ENCODE measurements around the gene UQCRQ.
A peak's percentile ranks its signal among the peaks of the same experiment; 100 is the strongest.

The UQCRQ gene

DNA sequence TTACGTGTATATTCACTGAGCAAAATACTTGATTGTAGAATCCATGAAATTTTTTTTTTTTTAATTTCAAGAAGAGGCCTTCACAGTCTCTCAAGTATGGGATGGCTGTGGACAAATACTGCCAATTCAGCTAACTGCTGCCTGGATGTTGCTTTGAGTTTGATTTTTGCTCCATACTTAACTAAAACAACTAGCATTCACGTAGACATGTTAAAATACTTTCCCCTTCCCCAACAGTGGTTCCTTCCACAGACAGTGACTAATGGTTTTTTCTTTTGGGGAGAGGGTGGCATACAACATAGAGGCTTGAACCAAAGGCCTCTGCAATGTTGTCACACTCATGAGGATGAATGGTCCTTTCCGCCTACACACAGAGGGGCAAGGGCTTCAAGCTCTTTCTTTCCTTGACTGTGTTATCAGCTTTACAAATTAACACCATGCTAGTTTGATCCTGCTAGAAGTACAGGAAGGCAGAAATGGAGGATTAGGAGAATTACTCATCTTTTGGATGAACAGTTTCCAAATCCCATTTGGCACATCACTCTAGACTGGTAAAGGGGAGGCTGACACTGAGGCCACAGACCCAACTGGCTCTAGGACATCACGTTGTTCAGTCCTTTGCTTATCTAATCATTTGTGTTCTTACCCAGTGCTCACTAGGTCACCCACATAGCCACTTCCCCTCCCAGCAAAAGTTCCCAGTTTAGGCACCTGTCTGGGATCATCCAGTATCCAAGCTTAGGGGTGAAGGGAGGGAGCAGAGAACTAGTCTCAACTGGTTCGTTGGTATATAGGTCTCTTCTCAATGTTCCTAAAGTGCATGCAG is 5.2 kb downstream of the UQCRQ start:
- FAIRE-seq: no peak

DNA sequence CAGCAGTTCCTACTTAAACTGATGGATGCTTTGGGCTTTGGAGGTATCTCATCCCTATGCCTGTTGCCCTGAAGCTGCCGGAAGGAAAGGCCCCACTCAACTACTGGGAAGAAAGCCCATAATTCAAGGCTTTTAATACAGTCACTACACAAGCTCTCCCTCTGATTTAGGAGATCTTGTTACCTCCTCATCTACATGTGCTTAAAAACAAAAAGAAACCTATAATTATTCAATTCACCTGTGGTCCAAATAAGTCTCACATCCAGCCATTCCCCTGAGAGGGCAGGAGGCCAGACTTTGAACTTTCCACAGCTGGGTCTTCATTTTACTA is 6.3 kb downstream of the UQCRQ start:
- FAIRE-seq: no peak

DNA sequence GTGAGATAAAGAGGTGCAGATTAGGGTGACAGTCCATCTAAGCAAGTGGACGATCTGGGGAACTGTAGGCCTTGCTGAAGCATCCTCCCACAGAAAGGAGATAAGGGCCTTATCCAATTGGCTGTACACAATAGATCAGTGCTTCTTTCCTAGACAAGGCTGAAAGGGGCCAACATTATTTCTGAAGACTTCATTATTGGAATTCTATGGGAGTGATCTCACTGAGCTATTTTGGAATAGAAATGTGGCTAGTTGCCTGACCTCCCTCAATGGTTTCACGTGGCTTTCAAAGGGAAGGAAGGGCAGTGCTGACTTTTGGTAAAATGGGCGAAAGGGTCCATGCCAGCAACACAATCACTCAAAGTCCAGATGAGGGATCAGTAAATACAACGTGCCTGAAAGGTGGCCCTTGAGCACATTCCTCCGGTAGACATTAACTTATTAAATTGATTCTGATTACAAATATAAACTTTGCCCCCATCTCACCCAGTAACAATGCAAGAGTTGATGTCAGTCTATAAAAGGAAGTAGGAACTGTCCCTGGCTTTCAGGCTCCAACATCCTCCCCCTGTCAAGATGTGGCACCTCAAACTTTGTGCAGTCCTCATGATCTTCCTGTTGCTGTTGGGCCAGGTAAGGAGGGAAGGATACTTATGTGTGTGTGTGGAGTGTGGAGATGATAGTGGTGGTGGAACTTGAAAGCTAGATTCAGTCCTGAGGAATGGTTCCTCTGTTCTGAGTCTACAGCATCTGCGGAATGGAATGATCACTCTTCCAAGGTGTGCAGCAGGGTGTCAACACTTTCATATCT is 6.9 kb downstream of the UQCRQ start, which contains the start of gene LEAP2:
Gene LEAP2 (plus strand): TSS at position 550 of the 811 bp plus-strand sequence. CDS start 27 bp downstream, at position 577.
- FAIRE-seq: no peak

DNA sequence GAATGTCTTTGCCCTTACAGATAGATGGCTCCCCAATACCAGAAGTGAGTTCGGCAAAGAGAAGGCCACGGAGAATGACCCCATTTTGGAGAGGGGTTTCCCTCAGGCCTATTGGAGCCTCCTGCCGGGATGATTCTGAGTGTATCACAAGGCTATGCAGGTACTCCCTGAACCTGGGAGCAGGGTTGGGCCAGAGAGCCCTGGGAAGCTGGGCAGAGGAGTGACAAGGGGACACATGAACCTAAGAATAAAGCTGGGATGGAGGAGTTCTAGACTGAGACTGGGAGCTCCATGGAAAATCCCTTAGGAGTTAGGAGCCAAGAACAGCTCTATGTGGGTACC is 7.5 kb downstream of the UQCRQ start:
- no peak for FAIRE-seq

DNA sequence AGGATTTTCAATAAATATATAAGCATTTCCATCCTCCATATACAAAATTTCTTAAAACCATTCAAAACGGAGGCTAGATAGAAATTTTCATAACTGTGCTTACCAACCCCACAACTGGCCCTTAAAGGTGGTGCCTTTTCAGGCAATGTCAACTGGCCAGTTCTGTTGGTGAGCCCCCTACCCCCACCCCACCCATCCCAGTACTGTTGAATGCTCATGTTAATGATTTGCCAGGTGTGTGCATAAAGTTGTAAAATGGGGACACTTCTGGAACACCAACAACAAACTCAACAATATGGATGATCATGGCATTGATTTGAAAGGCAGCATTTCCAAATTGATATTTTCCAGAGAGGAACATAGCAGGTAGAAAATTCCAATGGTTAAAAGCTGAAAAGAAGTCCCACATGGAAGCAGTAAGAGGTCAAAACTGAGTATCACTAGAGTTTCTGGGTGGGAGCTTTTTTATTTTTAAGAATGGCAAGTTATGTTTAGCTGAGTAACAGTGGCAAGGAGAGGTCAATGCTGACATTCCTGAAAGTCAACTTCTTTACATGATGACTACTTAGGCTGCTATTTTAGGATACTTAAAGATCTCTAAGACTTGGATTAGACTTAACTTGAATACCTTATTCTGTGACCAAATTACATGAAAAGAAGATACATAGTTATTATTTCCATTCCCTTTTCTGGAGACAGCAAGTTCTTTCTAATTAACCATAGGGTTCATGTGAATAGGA is 9.7 kb downstream of the UQCRQ start:
- no peak for FAIRE-seq

DNA sequence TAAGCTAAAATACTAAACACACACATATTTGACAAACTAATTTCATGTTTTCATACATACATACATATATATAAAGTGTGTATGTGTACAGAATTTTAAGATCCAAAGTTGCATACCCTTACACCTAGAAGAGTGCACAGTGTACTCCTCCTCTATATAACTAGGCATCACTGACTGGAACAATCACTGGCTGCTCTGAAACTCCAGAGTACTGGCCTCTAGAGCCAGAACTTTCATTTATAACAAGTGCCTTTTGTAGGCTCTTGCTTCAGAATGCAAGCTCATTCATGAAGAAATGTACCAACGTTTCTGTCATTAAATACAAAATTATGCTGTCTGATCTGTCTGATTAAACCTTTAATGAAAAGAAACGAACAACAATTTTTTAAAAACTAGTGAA is 11.0 kb downstream of the UQCRQ start:
- FAIRE-seq: no peak

DNA sequence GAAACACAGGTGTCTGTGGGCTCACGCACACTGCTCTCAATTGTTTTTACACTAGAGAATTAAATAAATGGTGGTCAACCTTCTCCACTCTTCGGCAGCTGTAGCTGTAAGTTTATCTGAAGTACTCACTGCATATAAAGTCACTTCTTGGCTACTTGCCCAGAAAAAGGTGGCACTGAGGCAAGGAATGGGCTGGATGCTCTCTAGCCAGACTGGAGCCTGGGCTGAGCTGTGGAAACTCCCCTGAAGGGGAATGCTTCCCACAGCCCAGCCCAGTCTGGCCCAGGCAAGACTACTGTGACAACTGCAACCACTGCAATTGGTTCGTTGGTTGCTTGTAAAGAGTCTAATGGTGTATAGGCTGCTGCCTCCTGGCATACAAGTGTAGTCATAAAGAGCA is 11.5 kb downstream of the UQCRQ start:
- no peak for FAIRE-seq

DNA sequence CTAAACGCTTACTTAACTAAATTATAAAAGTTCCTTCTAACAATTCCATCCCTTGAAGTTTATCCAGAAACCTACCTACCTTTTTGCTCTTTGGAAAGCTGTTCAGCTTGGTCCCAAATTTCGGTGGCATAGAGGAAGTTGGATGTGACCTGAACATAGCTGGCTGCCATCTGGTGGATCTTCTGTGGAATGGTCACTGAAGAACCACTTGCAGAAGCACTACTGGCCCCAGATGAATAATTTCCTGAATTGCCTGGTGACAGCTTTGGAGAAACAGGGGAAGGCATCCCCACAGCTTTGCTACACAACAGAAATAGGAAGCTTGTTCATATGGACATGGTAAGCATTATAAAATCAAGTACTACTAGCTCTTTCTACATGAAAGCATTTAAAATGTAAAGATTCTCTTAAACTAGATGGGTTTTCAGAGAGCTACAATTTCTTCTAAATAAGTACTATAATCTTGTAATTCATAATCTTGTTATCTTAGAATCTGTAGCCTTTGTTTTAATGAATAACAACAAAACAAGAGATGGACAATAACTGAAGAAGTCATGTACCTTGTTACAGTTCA is 16.9 kb downstream of the UQCRQ start:
- FAIRE-seq: peak; percentile 86

DNA sequence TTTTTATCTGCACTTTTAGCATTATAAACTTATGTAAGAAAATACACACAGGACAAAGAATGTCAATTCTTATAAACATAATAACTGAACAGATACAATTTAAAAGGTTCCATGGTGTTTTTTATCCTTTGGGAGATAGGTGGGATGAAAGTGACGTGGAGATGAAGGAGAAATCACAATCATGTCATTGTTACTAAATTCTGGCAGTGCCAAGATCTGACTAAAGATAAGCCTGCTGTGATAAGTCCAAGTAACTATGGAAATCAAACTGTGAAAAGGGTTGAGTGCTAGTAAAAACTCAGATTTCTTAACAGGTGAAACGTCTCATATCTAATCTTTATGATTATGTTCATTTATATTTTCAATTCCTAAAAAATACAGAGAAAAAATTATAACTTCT is 18.1 kb downstream of the UQCRQ start:
- FAIRE-seq: no peak

DNA sequence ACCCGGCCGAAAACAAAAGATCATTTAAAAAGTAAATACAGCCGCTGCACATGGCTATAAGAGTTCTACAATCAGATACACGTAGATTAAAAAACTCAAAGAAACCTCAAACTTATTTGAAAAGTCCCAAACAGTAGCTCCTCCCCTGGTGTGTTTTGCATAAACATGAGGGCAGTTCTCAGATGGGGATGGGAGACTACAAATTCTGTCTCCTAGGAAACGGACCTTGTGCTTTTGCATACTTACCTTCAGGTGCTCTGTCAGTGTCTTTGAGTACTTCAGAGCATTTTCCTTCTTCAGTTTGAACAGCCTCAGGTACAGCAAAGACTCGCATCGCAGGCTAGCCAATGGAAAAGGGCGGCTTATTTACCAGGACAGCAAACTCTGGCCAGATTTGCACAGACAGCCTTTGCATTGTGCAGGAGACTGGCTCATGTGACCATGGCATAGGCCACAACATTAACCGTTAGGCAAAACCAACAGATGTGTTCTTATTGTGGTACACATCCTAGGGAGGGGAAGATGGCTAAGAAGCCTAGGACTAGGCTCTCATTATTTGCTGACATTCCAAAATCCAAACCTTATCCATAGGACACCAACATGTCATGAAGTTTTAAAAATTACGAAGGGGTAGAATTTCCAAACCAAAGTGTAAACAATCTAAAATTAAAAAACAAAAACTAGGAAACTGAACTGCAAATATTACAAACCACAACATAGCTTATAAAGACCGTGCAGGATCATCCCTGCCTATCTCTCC is 19.8 kb downstream of the UQCRQ start:
- no peak for FAIRE-seq

DNA sequence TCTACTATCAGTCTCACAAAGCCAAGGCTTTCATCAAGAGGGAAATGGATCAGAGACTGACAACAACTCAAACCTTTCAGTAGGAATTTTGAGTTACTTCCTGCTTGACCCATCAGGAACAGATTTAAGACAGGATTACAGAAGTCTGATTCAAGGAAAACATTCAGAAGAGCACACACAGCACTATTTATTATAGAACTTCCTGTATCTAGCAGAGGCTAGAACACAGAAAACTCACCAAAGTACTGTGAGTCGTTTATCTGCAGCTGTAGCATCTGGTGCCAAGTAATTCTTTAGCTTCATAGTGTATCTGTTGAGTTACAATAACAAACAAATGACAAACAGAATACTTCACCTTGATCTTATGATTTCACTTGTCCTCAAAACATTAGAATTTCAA is 20.8 kb downstream of the UQCRQ start:
- FAIRE-seq: no peak

DNA sequence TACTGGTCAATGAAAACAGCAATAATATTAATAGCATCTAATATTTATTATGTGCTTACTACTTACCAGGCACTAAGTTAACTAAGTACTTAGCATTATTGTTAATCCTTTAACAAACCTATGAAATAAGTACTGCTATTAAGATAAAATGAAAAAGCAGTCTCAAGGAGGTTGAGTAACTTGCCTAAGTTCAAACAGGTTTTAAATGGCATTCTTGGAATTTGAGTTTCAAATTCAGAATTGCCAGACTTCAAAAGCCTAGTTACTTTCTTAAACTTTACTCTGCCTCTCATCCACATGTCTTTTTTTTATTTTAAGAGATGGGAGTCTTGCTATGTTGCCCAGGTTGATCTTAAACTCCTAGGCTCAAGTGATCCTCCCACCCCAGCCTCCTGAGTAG is 23.1 kb downstream of the UQCRQ start:
- no peak for FAIRE-seq

DNA sequence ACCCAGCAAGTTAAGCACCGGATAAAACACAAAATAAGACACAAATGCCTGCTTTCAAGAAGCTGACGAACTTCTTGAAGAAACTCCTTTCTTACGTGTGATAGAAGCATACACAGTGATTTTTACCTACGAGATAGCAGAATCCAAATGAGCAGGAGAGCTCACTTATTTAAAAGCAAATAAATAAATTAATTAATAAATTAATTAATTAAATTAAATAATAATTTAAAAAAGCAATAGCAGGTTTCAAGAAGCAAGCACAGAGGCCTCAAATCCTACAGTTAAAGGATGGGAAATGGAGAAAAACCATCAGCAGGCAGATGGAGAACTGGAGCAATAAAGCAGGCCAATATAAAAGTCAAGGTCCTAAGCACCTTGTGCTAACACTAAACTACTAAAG is 24.4 kb downstream of the UQCRQ start:
- FAIRE-seq: no peak

DNA sequence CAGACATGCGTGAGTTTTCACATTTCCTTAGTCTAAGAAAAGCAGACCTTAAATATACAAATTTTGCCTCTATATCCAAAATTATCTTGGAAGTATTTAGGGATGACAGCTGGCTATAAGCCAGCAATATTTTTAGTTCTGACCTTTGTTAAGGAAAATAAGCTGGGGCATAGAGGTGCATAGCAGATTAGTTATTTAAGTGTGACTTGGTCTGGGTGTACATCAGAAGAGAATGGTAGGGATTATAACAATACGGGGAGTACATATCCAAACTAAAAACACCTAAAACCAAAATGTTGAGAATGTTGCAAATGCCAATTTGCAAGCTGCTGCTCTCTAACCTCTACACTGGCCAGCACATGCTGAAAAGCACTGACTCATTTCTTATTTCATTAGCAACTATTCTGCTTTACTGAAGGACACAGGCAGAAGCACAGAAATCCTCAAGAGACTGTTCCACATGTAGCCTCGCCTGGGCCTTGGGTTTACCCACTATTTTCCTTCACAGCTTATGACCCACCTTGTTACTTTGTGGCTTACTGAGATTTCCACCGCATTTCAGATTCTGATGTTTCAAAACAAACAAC is 29.4 kb downstream of the UQCRQ start:
- FAIRE-seq: no peak

DNA sequence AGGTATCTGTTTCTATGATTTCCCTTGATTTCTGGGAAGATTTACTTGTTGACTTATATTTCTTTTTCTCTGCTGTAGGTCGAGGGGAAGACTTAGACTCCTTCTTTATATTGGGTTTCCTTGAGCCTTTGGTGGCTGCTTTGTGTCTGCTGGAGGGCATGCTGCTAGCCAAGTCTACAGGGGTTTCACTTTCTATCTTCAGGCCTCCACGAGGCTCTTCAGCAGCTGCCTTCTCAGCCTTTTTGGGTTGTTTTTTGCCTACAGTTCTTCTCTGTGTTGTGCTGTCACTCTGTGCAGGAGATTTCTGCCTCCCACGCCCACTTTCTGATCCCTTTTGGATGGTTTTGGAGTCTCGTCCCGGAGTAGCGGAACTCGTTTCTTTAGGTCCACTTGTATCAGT is 30.2 kb downstream of the UQCRQ start:
- no peak for FAIRE-seq

DNA sequence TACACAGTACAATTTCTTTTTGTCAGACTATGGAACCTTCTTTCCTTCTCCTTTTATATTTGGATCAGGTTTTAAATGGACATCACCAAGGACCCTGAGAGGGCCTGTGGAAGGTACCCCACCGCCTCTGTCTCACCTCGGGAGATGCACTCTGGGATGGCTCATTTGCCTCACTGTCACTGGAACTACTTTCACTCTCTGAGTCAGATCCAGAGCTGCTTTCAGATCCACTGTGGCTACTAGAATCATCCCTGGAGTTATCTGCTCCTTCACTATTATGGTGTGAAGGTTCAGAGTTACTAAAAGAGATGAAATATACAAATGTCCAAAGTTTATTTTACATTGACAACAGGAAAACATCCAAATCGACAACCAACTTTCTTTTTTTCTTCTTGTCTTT is 31.7 kb downstream of the UQCRQ start:
- no peak for FAIRE-seq

DNA sequence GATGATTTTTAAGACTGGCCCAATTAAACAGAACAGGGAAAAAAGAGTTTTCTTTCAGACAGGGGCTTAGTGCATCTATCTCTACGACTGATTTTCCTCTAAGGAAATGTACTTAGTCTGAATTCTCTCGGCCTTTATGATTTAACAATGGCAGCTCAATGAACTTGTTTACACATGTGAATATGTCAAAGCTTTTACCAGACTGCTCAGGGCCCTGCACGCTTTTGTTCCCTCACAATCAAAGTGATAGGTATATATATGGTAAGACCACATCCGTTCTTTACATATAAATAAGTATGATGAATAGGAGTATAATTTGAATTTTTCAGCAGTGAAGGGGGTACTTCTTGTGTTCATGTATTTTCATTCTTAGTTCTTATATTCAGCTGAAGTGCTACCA is 34.6 kb downstream of the UQCRQ start:
- no peak for FAIRE-seq

DNA sequence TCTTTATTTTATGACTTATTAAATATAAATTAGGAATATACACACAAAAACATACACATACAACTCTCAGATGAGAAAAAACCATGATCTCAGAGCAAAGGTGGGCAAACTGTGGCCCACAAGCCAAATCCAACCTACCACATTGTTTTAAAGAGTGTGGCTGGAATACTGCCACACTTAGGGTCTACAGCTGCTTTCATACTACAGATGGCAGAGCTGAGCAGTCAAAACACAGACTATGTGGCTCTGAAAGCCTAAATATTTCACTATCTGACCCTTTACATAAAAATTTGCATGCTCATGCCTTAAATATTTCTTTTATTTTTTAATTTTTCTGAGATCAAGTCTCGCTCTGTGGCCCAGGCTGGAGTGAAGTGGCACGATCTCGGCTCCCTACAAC is 35.3 kb downstream of the UQCRQ start:
- FAIRE-seq: no peak

DNA sequence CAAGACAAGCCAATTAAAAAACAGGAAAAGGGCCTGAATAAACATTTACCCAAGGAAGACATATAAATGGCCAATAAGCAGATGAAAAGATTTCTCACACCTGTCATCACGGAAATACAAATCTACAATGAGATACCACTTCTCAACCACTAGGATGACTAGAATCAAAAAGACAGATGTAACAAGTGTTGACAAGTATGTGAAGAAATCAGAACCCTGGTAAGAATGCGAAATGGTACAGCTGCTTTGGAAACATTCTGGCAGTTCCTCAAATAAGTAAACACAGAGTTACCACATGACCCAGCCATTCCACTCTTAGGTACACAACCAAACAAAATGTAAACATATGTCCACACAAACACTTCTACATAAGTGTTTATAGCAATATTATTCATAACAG is 39.5 kb downstream of the UQCRQ start:
- no peak for FAIRE-seq

DNA sequence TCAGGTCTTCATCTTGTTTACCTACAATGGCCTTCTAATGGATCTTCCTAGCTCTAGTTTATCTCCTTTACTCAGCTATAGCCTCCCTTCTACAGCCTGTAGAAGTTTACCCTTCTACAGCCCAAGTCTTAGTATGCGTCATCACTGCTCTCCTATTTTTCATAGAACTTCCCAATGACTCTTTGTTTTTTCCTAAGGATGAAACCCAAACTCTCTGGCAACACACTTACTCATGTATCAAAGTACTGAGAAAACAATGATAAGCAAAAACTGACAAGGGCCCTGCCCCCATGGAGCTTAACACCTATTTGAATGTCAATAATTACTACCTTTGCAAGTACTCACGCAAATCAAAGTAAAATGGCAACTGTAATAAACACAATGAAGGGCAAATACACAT is 40.7 kb downstream of the UQCRQ start:
- FAIRE-seq: no peak

DNA sequence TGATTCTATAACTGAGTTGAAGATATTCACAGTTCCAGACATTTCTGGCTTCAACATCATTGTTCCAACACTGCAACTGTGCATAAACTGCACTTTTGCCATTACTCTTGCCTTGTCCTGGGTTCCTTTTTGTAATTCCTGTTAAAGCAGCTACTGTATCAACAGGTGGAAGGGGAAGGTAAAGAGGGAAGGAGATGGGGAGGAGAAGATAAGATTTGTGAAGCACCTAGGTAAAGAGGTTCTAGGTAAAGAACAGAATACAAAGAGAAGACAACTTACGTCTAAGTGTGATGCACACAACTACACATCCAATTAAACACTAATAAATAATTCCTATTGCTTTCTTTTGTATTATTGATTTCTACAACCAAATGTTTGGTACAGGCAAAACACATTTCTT is 43.3 kb downstream of the UQCRQ start:
- FAIRE-seq: no peak

DNA sequence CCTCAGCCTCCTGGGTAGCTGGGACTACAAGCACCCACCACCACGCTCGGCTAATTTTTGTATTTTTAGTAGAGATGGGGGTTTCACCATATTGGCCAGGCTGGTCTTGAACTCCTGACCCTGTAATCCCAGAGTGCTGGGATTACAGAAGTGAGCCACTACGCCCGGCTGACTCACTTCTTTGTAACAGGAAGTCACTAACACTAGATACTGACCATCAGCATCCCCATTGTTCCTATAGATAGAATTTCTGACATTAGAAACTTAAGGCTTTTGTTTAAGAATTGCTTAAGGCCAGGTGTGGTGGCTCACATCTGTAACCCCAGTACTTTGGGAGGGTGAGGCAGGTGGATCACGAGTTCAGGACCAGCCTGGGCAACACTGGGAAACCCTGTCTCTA is 49.2 kb downstream of the UQCRQ start:
- no peak for FAIRE-seq
